IMR-90 (cell line): ENCODE results near the gene RAP1A. TPM values are rescaled to one million over a fixed set of nuclear protein-coding genes. Genes with fewer than 3 reads are reported as not detected.

Experiments
- ATAC-seq: fragments of 200-7000 bp; cut with Tn5 transposase; 2 replicates; pipeline ENCODE4 v1.9.1; 2020; ENCODE audit warnings: low read depth, mild to moderate bottlenecking, moderate library complexity
- BruUV-seq: library from RNA; stranded (reverse); fragments of 400-500 nt; replicated peaks from 2 replicates; lab custom pipeline; 2021; lab: Mats Ljungman, UMichigan
- CTCF ChIA-PET: fragments of 300-600 bp; formaldehyde crosslinking; extraction: SDS; loops from one replicate; lab custom pipeline; 2021; ENCODE audit warnings: antibody characterized with exemption; lab: Yijun Ruan, JAX
- POLR2A ChIA-PET: fragments of 300-600 bp; sonication (Branson Sonifier 250); formaldehyde crosslinking; loops from one replicate; lab custom pipeline; 2022; ENCODE audit warnings: antibody characterized with exemption; ENCODE audit not compliant: unreplicated experiment; lab: Charles Lee
- DNase-seq: peaks from one replicate; pipeline ENCODE4 v3.0.0; 2013
- H2AFZ ChIP-seq: replicated peaks from 2 replicates; pipeline ENCODE3; 2013; ENCODE audit warnings: low read length, mild to moderate bottlenecking; ENCODE audit not compliant: poor library complexity
- H2AK5ac ChIP-seq: 2 replicates; pipeline ENCODE4 v1.6.1; 2013; ENCODE audit warnings: low read depth, low read length, inconsistent platforms
- H2AK9ac ChIP-seq: replicated peaks from 2 replicates; pipeline ENCODE3; 2013; ENCODE audit warnings: mild to moderate bottlenecking, low read depth, low read length, moderate library complexity; ENCODE audit not compliant: poor library complexity
- H2BK120ac ChIP-seq: 2 replicates; pipeline ENCODE4 v1.6.1; 2013; ENCODE audit warnings: low read depth, low read length, inconsistent platforms
- H2BK15ac ChIP-seq: 3 replicates; pipeline ENCODE4 v1.6.1; 2013; ENCODE audit warnings: low read depth, low read length, inconsistent platforms
- H2BK20ac ChIP-seq: 2 replicates; pipeline ENCODE4 v1.6.1; 2013; ENCODE audit warnings: low read depth, mild to moderate bottlenecking, inconsistent platforms, low read length, moderate library complexity
- H2BK5ac ChIP-seq: 2 replicates; pipeline ENCODE4 v1.6.1; 2013; ENCODE audit warnings: mild to moderate bottlenecking, low read depth, low read length, inconsistent platforms; ENCODE audit not compliant: poor library complexity, severe bottlenecking
- H3K14ac ChIP-seq: replicated peaks from 2 replicates; pipeline ENCODE4 v1.6.1; 2013; ENCODE audit warnings: low read depth, low read length, inconsistent platforms
- H3K18ac ChIP-seq: 2 replicates; pipeline ENCODE4 v1.6.1; 2013; ENCODE audit warnings: low read depth, low read length, control low read depth
- H3K23ac ChIP-seq: 2 replicates; pipeline ENCODE4 v1.6.1; 2013; ENCODE audit warnings: low read depth, low read length, inconsistent platforms
- H3K27ac ChIP-seq: 2 replicates; pipeline ENCODE4 v1.5.1; 2013; ENCODE audit warnings: mild to moderate bottlenecking, control low read depth, low read length; ENCODE audit not compliant: insufficient read depth
- H3K27me3 ChIP-seq: 2 replicates; pipeline ENCODE4 v1.6.1; 2013; ENCODE audit warnings: low read length; ENCODE audit not compliant: control insufficient read depth, insufficient read depth
- H3K36me3 ChIP-seq: 2 replicates; pipeline ENCODE4 v1.6.1; 2013; ENCODE audit warnings: low read length, mixed read lengths; ENCODE audit not compliant: control insufficient read depth, insufficient read depth
- H3K4ac ChIP-seq: 2 replicates; pipeline ENCODE4 v1.6.1; 2013; ENCODE audit warnings: low read depth, low read length, inconsistent platforms
- H3K4me1 ChIP-seq: 2 replicates; pipeline ENCODE4 v1.6.1; 2013; ENCODE audit warnings: low read length, mixed read lengths; ENCODE audit not compliant: control insufficient read depth, insufficient read depth
- H3K4me2 ChIP-seq: 2 replicates; pipeline ENCODE4 v1.6.1; 2013; ENCODE audit warnings: low read depth, mild to moderate bottlenecking, control low read depth, low read length, moderate library complexity
- H3K4me3 ChIP-seq: 2 replicates; pipeline ENCODE4 v1.5.1; 2013; ENCODE audit warnings: low read depth, mild to moderate bottlenecking, control low read depth, low read length, moderate library complexity; ENCODE audit not compliant: insufficient read depth
- H3K56ac ChIP-seq: 2 replicates; pipeline ENCODE4 v1.6.1; 2013; ENCODE audit warnings: low read length, inconsistent platforms; ENCODE audit not compliant: insufficient read depth; ENCODE audit errors: extremely low read depth
- H3K79me1 ChIP-seq, 2 experiments: 2 replicates each; pipeline ENCODE4 v1.6.1; 2013; ENCODE audit warnings: low read length in 2 of 2, inconsistent platforms in 1 of 2, low read depth in 1 of 2
- H3K9ac ChIP-seq: 2 replicates; pipeline ENCODE4 v1.6.1; 2013; ENCODE audit warnings: low read depth, low read length, control low read depth
- H3K9me1 ChIP-seq: 2 replicates; pipeline ENCODE4 v1.6.1; 2013; ENCODE audit warnings: low read length, inconsistent platforms; ENCODE audit not compliant: insufficient read depth
- H3K9me3 ChIP-seq: 2 replicates; pipeline ENCODE4 v1.6.1; 2013; ENCODE audit warnings: low read length; ENCODE audit not compliant: control insufficient read depth, insufficient read depth
- H4K20me1 ChIP-seq: 2 replicates; pipeline ENCODE4 v1.6.1; 2013; ENCODE audit warnings: low read length, inconsistent platforms; ENCODE audit not compliant: insufficient read depth
- H4K5ac ChIP-seq: 2 replicates; pipeline ENCODE4 v1.6.1; 2013; ENCODE audit warnings: mild to moderate bottlenecking, low read depth, low read length, control low read depth
- H4K8ac ChIP-seq, 2 experiments: 2 replicates each; pipeline ENCODE4 v1.6.1; 2013; ENCODE audit warnings: low read depth in 2 of 2, low read length in 2 of 2, control low read depth in 1 of 2, inconsistent platforms in 1 of 2
- H4K91ac ChIP-seq: 2 replicates; pipeline ENCODE4 v1.6.1; 2013; ENCODE audit warnings: low read depth, low read length, inconsistent platforms; ENCODE audit not compliant: insufficient read depth
- BHLHE40 ChIP-seq: fragments of 150-350 bp; IDR thresholded peaks from 2 replicates; pipeline ENCODE4 v1.6.1; 2016; ENCODE audit warnings: mild to moderate bottlenecking, low read depth, low read length
- CEBPB ChIP-seq: IDR thresholded peaks from 2 replicates; pipeline ENCODE4 v1.6.1; 2012; ENCODE audit warnings: low read depth, low read length, improper control_type of control experiment
- CHD1 ChIP-seq: IDR thresholded peaks from 2 replicates; pipeline ENCODE4 v1.6.1; 2012; ENCODE audit warnings: low read depth, low read length, improper control_type of control experiment
- FOS ChIP-seq: fragments of 150-350 bp; IDR thresholded peaks from 2 replicates; pipeline ENCODE4 v1.6.1; 2016; ENCODE audit warnings: low read depth, low read length
- MAFK ChIP-seq: IDR thresholded peaks from 2 replicates; pipeline ENCODE4 v1.6.1; 2012; ENCODE audit warnings: low read depth, low read length, improper control_type of control experiment
- MAZ ChIP-seq: IDR thresholded peaks from 2 replicates; pipeline ENCODE4 v1.6.1; 2012; ENCODE audit warnings: low read depth, mild to moderate bottlenecking, low read length, improper control_type of control experiment, moderate library complexity, borderline replicate concordance
- MXI1 ChIP-seq: IDR thresholded peaks from 2 replicates; pipeline ENCODE4 v1.6.1; 2012; ENCODE audit warnings: low read depth, mild to moderate bottlenecking, low read length, moderate library complexity, borderline replicate concordance
- NFE2L2 ChIP-seq: fragments of 150-350 bp; IDR thresholded peaks from 2 replicates; pipeline ENCODE4 v1.6.1; 2016; ENCODE audit warnings: low read depth, mild to moderate bottlenecking, low read length
- POLR2A ChIP-seq: IDR thresholded peaks from 2 replicates; pipeline ENCODE4 v1.6.1; 2012; ENCODE audit warnings: mild to moderate bottlenecking, low read depth, low read length
- RAD21 ChIP-seq: IDR thresholded peaks from 2 replicates; pipeline ENCODE4 v1.6.1; 2012; ENCODE audit warnings: low read length, improper control_type of control experiment
- RCOR1 ChIP-seq: IDR thresholded peaks from 2 replicates; pipeline ENCODE4 v1.6.1; 2012; ENCODE audit warnings: mild to moderate bottlenecking, low read length, improper control_type of control experiment; ENCODE audit not compliant: insufficient replicate concordance
- SMC3 ChIP-seq: fragments of 150-350 bp; IDR thresholded peaks from 2 replicates; pipeline ENCODE4 v1.6.1; 2016; ENCODE audit warnings: low read depth, mild to moderate bottlenecking, antibody characterized with exemption, low read length, moderate library complexity
- WGBS, 2 experiments: methylation state at CpG; one replicate each; pipeline versions ENCODE4 v1.1.5 to v1.1.7; 2013; ENCODE audit warnings: missing lambda C conversion rate in 2 of 2; ENCODE audit not compliant: insufficient read length in 1 of 2; ENCODE audit errors: extremely low coverage in 2 of 2; 5-methylcytosine and 5-hydroxymethylcytosine counted together
- dilution Hi-C: fragments of 300-500 bp; cut with HindIII; formaldehyde crosslinking; loops from one replicate; pipeline ENCODE4 v1.14.3; 2018; ENCODE audit warnings: low sequenced_read_pairs; ENCODE audit not compliant: unreplicated experiment
- in situ Hi-C: fragments of 300-500 bp; cut with MboI; formaldehyde crosslinking; loops from 3 replicates; pipeline ENCODE4 v1.14.3; 2019; ENCODE audit warnings: low sequenced_read_pairs, inconsistent platforms, mixed read lengths
- intact Hi-C: fragments of 100-400 bp; cut with micrococcal nuclease; formaldehyde crosslinking; loops from 2 replicates; pipeline ENCODE4 v1.10.0; 2022
- polyA plus RNA-seq, 3 experiments: library from polyadenylated mRNA; depleted of rRNA; stranded (reverse); fragments of >200 nt; gene quantifications; 2 replicates each; pipeline ENCODE4 v1.2.3, GENCODE V29; 2012; ENCODE audit warnings: low replicate concordance in 1 of 3
- total RNA-seq: library from RNA; depleted of rRNA; stranded (reverse); fragments of >200 nt; gene quantifications from 2 replicates; pipeline ENCODE4 v1.2.3, GENCODE V29; 2012
- TF ChIP-seq, protein P1 (sequence below): fragments of 150-350 bp; IDR thresholded peaks from 2 replicates; pipeline ENCODE4 v1.6.1; 2017; ENCODE audit warnings: mild to moderate bottlenecking, antibody characterized with exemption, low read length, low read depth
- TF ChIP-seq, protein P2 (sequence below): conservative IDR thresholded peaks from 2 replicates; pipeline ENCODE4 v1.5.1; 2012; ENCODE audit warnings: mild to moderate bottlenecking, low read depth, low read length, improper control_type of control experiment
- TF ChIP-seq, protein P3 (sequence below): fragments of 150-350 bp; IDR thresholded peaks from 2 replicates; pipeline ENCODE4 v1.6.1; 2016; ENCODE audit warnings: low read depth, mild to moderate bottlenecking, low read length, moderate library complexity, borderline replicate concordance

RAP1A gene
- total and polyA plus RNA-seq, 2 of the 4 experiments (the other 2 are of a cell fraction): 18.1 to 43.6 TPM

DNA sequence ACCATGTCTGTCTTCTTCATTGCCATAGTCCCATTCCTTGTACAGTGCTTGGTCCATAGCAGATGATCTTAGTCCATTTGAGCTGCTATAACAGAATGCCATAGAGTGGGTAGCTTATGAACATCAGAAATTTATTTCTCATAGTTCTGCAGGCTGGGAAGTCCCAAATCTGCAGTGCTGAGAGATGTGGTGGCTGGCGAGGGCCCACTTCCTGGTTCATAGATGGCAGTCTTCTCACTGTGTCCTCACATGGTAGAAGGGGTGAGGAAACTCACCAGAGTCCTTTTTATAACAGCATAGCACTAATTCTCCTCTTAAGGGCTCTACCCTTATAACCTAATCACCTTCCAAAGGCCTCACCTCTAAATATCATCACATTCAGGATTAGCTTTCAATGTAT lies 23.1 kb upstream of the RAP1A start:
- no peak for TF ChIP-seq CEBPB
- no peak for TF ChIP-seq SMC3
- no peak for TF ChIP-seq MXI1
- no peak for TF ChIP-seq FOS
- TF ChIP-seq NFE2L2: no peak
- no peak for TF ChIP-seq CHD1
- TF ChIP-seq, protein P1, sequence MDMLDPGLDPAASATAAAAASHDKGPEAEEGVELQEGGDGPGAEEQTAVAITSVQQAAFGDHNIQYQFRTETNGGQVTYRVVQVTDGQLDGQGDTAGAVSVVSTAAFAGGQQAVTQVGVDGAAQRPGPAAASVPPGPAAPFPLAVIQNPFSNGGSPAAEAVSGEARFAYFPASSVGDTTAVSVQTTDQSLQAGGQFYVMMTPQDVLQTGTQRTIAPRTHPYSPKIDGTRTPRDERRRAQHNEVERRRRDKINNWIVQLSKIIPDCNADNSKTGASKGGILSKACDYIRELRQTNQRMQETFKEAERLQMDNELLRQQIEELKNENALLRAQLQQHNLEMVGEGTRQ: no peak
- TF ChIP-seq, protein P2, sequence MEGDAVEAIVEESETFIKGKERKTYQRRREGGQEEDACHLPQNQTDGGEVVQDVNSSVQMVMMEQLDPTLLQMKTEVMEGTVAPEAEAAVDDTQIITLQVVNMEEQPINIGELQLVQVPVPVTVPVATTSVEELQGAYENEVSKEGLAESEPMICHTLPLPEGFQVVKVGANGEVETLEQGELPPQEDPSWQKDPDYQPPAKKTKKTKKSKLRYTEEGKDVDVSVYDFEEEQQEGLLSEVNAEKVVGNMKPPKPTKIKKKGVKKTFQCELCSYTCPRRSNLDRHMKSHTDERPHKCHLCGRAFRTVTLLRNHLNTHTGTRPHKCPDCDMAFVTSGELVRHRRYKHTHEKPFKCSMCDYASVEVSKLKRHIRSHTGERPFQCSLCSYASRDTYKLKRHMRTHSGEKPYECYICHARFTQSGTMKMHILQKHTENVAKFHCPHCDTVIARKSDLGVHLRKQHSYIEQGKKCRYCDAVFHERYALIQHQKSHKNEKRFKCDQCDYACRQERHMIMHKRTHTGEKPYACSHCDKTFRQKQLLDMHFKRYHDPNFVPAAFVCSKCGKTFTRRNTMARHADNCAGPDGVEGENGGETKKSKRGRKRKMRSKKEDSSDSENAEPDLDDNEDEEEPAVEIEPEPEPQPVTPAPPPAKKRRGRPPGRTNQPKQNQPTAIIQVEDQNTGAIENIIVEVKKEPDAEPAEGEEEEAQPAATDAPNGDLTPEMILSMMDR: no peak
- TF ChIP-seq BHLHE40: no peak
- TF ChIP-seq MAFK: no peak
- TF ChIP-seq RAD21: no peak
- no peak for TF ChIP-seq POLR2A
- no peak for TF ChIP-seq MAZ
- no peak for TF ChIP-seq RCOR1
- TF ChIP-seq, protein P3, sequence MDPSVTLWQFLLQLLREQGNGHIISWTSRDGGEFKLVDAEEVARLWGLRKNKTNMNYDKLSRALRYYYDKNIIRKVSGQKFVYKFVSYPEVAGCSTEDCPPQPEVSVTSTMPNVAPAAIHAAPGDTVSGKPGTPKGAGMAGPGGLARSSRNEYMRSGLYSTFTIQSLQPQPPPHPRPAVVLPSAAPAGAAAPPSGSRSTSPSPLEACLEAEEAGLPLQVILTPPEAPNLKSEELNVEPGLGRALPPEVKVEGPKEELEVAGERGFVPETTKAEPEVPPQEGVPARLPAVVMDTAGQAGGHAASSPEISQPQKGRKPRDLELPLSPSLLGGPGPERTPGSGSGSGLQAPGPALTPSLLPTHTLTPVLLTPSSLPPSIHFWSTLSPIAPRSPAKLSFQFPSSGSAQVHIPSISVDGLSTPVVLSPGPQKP: no peak
- Histone ChIP-seq H2AK5ac (0 out of 2 replicates have a peak overlapping the region, but pooled peaks have one; percentile 43), H3K36me3 (no peaks in the 10 kb centered on the region), H3K56ac (no peak overlapping the region), H3K27ac (no peak overlapping the region), H2AFZ (no peak overlapping the region), H2BK5ac (no peak overlapping the region), H2BK120ac (no peak overlapping the region), H2AK9ac (no peak overlapping the region), H3K4me2 (no peak overlapping the region), H3K9me3 (no peaks in the 10 kb centered on the region), H3K4me1 (peaks cover 20% of the 10 kb centered on the region), H4K5ac (no peak overlapping the region), H3K27me3 (no peaks in the 10 kb centered on the region), H3K79me1 (no peaks in the 10 kb centered on the region), H3K14ac (no peak overlapping the region), H2BK20ac (no peak overlapping the region), H3K18ac (no peak overlapping the region), H3K23ac (no peak overlapping the region), H4K20me1 (no peaks in the 10 kb centered on the region), H3K4me3 (no peak overlapping the region), H3K9me1 (peaks cover 5% of the 10 kb centered on the region; the same call in 1 of the 2 replicates), H4K91ac (no peak overlapping the region), H3K9ac (no peak overlapping the region), H4K8ac (no peak overlapping the region), H3K4ac (no peak overlapping the region), H2BK15ac (no peak overlapping the region)
- ATAC-seq (no peak), DNase-seq (no peak)
- ChIA-PET CTCF (interaction anchor here (0.6 kb wide), 1 partner anchor 36 kb away, joined by 3 read pairs; no protein-coding TSS in a partner anchor), POLR2A (no interaction called here)
- no TSS peak for BruUV-seq
- in situ Hi-C loops: no loop called here
- dilution Hi-C loops: no loop called here
- intact Hi-C loops: no loop called here
- no CpG with 5 or more reads among the region's 1 CpG for WGBS, 2 experiments
